BLaER1 treated with 17β-estradiol and CSF1 and Interleukin-3, amounts not matched to agents 10 nM and 100 nM (cell line): ENCODE results near the gene HS6ST2.

Source experiments
- H3K27ac ChIP-seq, 11 experiments: shearing (Covaris generic); formaldehyde crosslinking; 2 replicates each; pipeline ENCODE4 v1.8.1; 2022
- H3K27me3 ChIP-seq, 11 experiments: shearing (Covaris generic); formaldehyde crosslinking; 2 replicates each; pipeline ENCODE4 v1.8.1; 2022
- H3K36me3 ChIP-seq, 11 experiments: shearing (Covaris generic); formaldehyde crosslinking; 2 replicates each; pipeline ENCODE4 v1.8.1; 2022
- H3K4me1 ChIP-seq, 10 experiments: shearing (Covaris generic); formaldehyde crosslinking; 2 replicates each; pipeline ENCODE4 v1.8.1; 2022
- H3K4me2 ChIP-seq, 11 experiments: shearing (Covaris generic); formaldehyde crosslinking; 2 replicates each; pipeline ENCODE4 v1.8.1; 2022
- H3K4me3 ChIP-seq, 10 experiments: shearing (Covaris generic); formaldehyde crosslinking; 2 replicates each; pipeline ENCODE4 v1.8.1; 2022
- H3K9ac ChIP-seq, 11 experiments: shearing (Covaris generic); formaldehyde crosslinking; 2 replicates each; pipeline ENCODE4 v1.8.1; 2022
- H3K9me3 ChIP-seq, 11 experiments: shearing (Covaris generic); formaldehyde crosslinking; replicated peaks in 1 of 11; 2 replicates each; pipeline ENCODE4 v1.8.1; 2022
- H4K20me1 ChIP-seq, 11 experiments: shearing (Covaris generic); formaldehyde crosslinking; 2 replicates each; pipeline ENCODE4 v1.8.1; 2022
- Cebpa-rat ChIP-seq, 11 experiments: shearing (Covaris generic); IDR thresholded peaks; 2 replicates each; pipeline ENCODE4 v1.8.1; 2022

The HS6ST2 gene

GRCh38 chrX:132692526-132692925 is 265.9 kb downstream of the HS6ST2 start:
- peaks cover 0 to 9% (median 0%) of the 10 kb centered on the region in 11 experiments; a peak in 1 of 22 replicates for H3K9me3 ChIP-seq
- H3K4me1 ChIP-seq: no peaks in the 10 kb centered on the region
- no peak overlapping the region for H3K4me2 ChIP-seq
- no peaks in the 10 kb centered on the region for H3K36me3 ChIP-seq
- no peak overlapping the region for H3K27ac ChIP-seq
- H4K20me1 ChIP-seq: peaks cover 0 to 12% (median 0%) of the 10 kb centered on the region in 11 experiments; a peak in 3 of 22 replicates
- no peak overlapping the region for H3K4me3 ChIP-seq
- no peak for TF ChIP-seq Cebpa-rat (IDR thresholded peaks at IDR 0.05)
- peaks cover 98 to 100% (median 100%) of the 10 kb centered on the region in 11 experiments for H3K27me3 ChIP-seq
- no peak overlapping the region for H3K9ac ChIP-seq

- H3K27ac ChIP-seq: no peak overlapping the region
- no peak overlapping the region for H3K4me3 ChIP-seq
- H4K20me1 ChIP-seq: peaks cover 0 to 16% (median 0%) of the 10 kb centered on the region in 11 experiments; a peak in 3 of 22 replicates
- no peak overlapping the region for H3K4me2 ChIP-seq
- H3K4me1 ChIP-seq: no peaks in the 10 kb centered on the region
- H3K36me3 ChIP-seq: no peaks in the 10 kb centered on the region
- no peak for TF ChIP-seq Cebpa-rat (IDR thresholded peaks at IDR 0.05)
- H3K9ac ChIP-seq: no peak overlapping the region
- H3K27me3 ChIP-seq: peaks cover 98 to 100% (median 100%) of the 10 kb centered on the region in 11 experiments
- peaks cover 0 to 9% (median 0%) of the 10 kb centered on the region in 11 experiments; a peak in 1 of 22 replicates for H3K9me3 ChIP-seq
These were observed 266.4 kb downstream of the HS6ST2 start for GRCh38 chrX:132692066-132692465.

- Histone ChIP-seq H3K9me3 (peaks cover 0 to 7% (median 0%) of the 10 kb centered on the region in 11 experiments; a peak in 1 of 22 replicates), H3K27me3 (peaks cover 100% of the 10 kb centered on the region in 11 experiments), H3K9ac (no peak overlapping the region), H3K4me2 (no peak overlapping the region), H3K36me3 (no peaks in the 10 kb centered on the region), H3K4me1 (no peaks in the 10 kb centered on the region), H3K4me3 (no peak overlapping the region), H3K27ac (no peak overlapping the region), H4K20me1 (peaks cover 0 to 16% (median 0%) of the 10 kb centered on the region in 11 experiments; a peak in 4 of 22 replicates)
- no peak for TF ChIP-seq Cebpa-rat (IDR thresholded peaks at IDR 0.05)
These were observed 268.5 kb downstream of the HS6ST2 start for GRCh38 chrX:132689612-132690563.

GRCh38 chrX:132685276-132685675 is 273.2 kb downstream of the HS6ST2 start:
- Histone ChIP-seq H3K27ac (no peak overlapping the region), H3K4me2 (no peak overlapping the region), H3K27me3 (peaks cover 93 to 100% (median 99%) of the 10 kb centered on the region in 11 experiments), H3K36me3 (no peaks in the 10 kb centered on the region), H3K9ac (no peak overlapping the region), H3K4me3 (no peak overlapping the region), H3K4me1 (no peaks in the 10 kb centered on the region), H3K9me3 (peaks cover 7 to 23% (median 8%) of the 10 kb centered on the region in 11 experiments; a peak in 21 of 22 replicates), H4K20me1 (peaks cover 0 to 11% (median 0%) of the 10 kb centered on the region in 11 experiments; a peak in 3 of 22 replicates)
- TF ChIP-seq Cebpa-rat (IDR thresholded peaks at IDR 0.05): no peak

- Histone ChIP-seq H3K9me3 (peaks cover 22 to 49% (median 32%) of the 10 kb centered on the region in 11 experiments), H3K27ac (no peak overlapping the region), H3K36me3 (no peaks in the 10 kb centered on the region), H3K4me3 (no peak overlapping the region), H4K20me1 (peaks cover 0 to 8% (median 0%) of the 10 kb centered on the region in 11 experiments; a peak in 2 of 22 replicates), H3K27me3 (peaks cover 71 to 97% (median 89%) of the 10 kb centered on the region in 11 experiments), H3K4me1 (no peaks in the 10 kb centered on the region), H3K9ac (no peak overlapping the region), H3K4me2 (no peak overlapping the region)
- no peak for TF ChIP-seq Cebpa-rat (IDR thresholded peaks at IDR 0.05)
These were observed 281.2 kb downstream of the HS6ST2 start for GRCh38 chrX:132677233-132677716.

GRCh38 chrX:132676561-132677186 is 281.8 kb downstream of the HS6ST2 start:
- H3K9ac ChIP-seq: no peak overlapping the region

GRCh38 chrX:132676102-132676501 is 282.3 kb downstream of the HS6ST2 start:
- Histone ChIP-seq H3K4me2 (no peak overlapping the region), H3K4me3 (no peak overlapping the region), H3K9ac (no peak overlapping the region), H3K36me3 (no peaks in the 10 kb centered on the region), H4K20me1 (peaks cover 0 to 8% (median 0%) of the 10 kb centered on the region in 11 experiments; a peak in 2 of 22 replicates), H3K9me3 (peaks cover 22 to 41% (median 32%) of the 10 kb centered on the region in 11 experiments), H3K4me1 (no peaks in the 10 kb centered on the region), H3K27me3 (peaks cover 71 to 97% (median 89%) of the 10 kb centered on the region in 11 experiments), H3K27ac (no peak overlapping the region)
- TF ChIP-seq Cebpa-rat (IDR thresholded peaks at IDR 0.05): no peak

More at GRCh38 chrX:132676561-132677186, 281.8 kb downstream of the HS6ST2 start:
- Histone ChIP-seq H3K36me3 (no peaks in the 10 kb centered on the region), H3K27ac (no peak overlapping the region), H4K20me1 (peaks cover 0 to 8% (median 0%) of the 10 kb centered on the region in 11 experiments; a peak in 2 of 22 replicates), H3K4me3 (no peak overlapping the region), H3K9me3 (peaks cover 22 to 46% (median 32%) of the 10 kb centered on the region in 11 experiments), H3K27me3 (peaks cover 71 to 97% (median 89%) of the 10 kb centered on the region in 11 experiments), H3K4me2 (no peak overlapping the region), H3K4me1 (no peaks in the 10 kb centered on the region)
- no peak for TF ChIP-seq Cebpa-rat (IDR thresholded peaks at IDR 0.05)

GRCh38 chrX:132673331-132673730 is 285.1 kb downstream of the HS6ST2 start:
- no peaks in the 10 kb centered on the region for H3K36me3 ChIP-seq
- no peak overlapping the region for H3K9ac ChIP-seq
- H3K27ac ChIP-seq: no peak overlapping the region
- peaks cover 0 to 14% (median 6%) of the 10 kb centered on the region in 11 experiments; a peak in 9 of 22 replicates for H3K9me3 ChIP-seq
- peaks cover 94 to 100% (median 100%) of the 10 kb centered on the region in 11 experiments for H3K27me3 ChIP-seq
- H4K20me1 ChIP-seq: peaks cover 0 to 8% (median 0%) of the 10 kb centered on the region in 11 experiments; a peak in 3 of 22 replicates
- no peak overlapping the region for H3K4me2 ChIP-seq
- H3K4me3 ChIP-seq: no peak overlapping the region
- H3K4me1 ChIP-seq: no peaks in the 10 kb centered on the region
- TF ChIP-seq Cebpa-rat (IDR thresholded peaks at IDR 0.05): no peak
